HG03095 (cell line): ENCODE data around the gene CLDN9.
"Not testable (repeated sequence)": the region's sequence is repeated elsewhere in the genome, so short reads cannot be mapped to it uniquely, and the experiment has no call there.

Experiments used
- ATAC-seq: cut with Tn5 transposase; IDR thresholded peaks from one replicate; pipeline ENCODE4 v1.9.1; 2021; ENCODE audit warnings: moderate library complexity; ENCODE audit not compliant: unreplicated experiment

Gene CLDN9

GRCh38 chr16:3030222-3031212, 17.8 kb downstream of the CLDN9 start:
- ATAC-seq: no peak

GRCh38 chr16:3032624-3033023, 19.9 kb downstream of the CLDN9 start:
- no peak for ATAC-seq

- ATAC-seq: no peak
Measured at GRCh38 chr16:3035289-3035971, 22.7 kb downstream of the CLDN9 start.

- ATAC-seq: no peak
Measured at GRCh38 chr16:3035972-3036725, 23.4 kb downstream of the CLDN9 start.

GRCh38 chr16:3036726-3037315, 24.1 kb downstream of the CLDN9 start, which contains the start of gene BICDL2:
TSS of gene BICDL2 (minus strand) at chr16:3036944. CDS start at chr16:3035496, 1,448 bp downstream.
- ATAC-seq: no peak

GRCh38 chr16:3038256-3038655, 25.5 kb downstream of the CLDN9 start:
- no peak for ATAC-seq

GRCh38 chr16:3038896-3039295, 26.2 kb downstream of the CLDN9 start:
- no peak for ATAC-seq

- no peak for ATAC-seq
Measured at GRCh38 chr16:3042376-3042775, 29.7 kb downstream of the CLDN9 start.

- ATAC-seq: no peak
Measured at GRCh38 chr16:3044708-3045107, 32.0 kb downstream of the CLDN9 start.

- ATAC-seq: no peak
Measured at GRCh38 chr16:3045758-3046640, 33.3 kb downstream of the CLDN9 start, which contains the start of gene MMP25. TSS of gene MMP25 (plus strand) at chr16:3046561. CDS start at chr16:3046918, 357 bp downstream.

- no peak for ATAC-seq
Measured at GRCh38 chr16:3046641-3047386, 34.1 kb downstream of the CLDN9 start.

GRCh38 chr16:3047387-3047720, 34.6 kb downstream of the CLDN9 start:
- no peak for ATAC-seq

- ATAC-seq: no peak
Measured at GRCh38 chr16:3049921-3050481, 37.3 kb downstream of the CLDN9 start.

GRCh38 chr16:3050487-3050886, 37.8 kb downstream of the CLDN9 start:
- ATAC-seq: no peak

GRCh38 chr16:3051009-3051408, 38.3 kb downstream of the CLDN9 start:
- no peak for ATAC-seq

- no peak for ATAC-seq
Measured at GRCh38 chr16:3051494-3051893, 38.8 kb downstream of the CLDN9 start.

- not testable (repeated sequence) for ATAC-seq
Measured at GRCh38 chr16:3052571-3053329, 40.0 kb downstream of the CLDN9 start.

- ATAC-seq: not testable (repeated sequence)
Measured at GRCh38 chr16:3053330-3053710, 40.6 kb downstream of the CLDN9 start.
